AG20443 (cell line): ENCODE data around the gene SLC52A3.
A peak's percentile ranks its signal among the peaks of the same experiment; 100 is the strongest.
"Not testable (repeated sequence)": the region's sequence is repeated elsewhere in the genome, so short reads cannot be mapped to it uniquely, and the experiment has no call there.

Source experiments
- DNase-seq: peaks from one replicate; pipeline ENCODE4 v3.0.0; 2012; ENCODE audit warnings: low spot score, mixed read lengths

The SLC52A3 gene

GRCh38 chr20:768426-768978, at the start of gene SLC52A3:
Gene SLC52A3 (minus strand): TSS chr20:768500. CDS start chr20:765774, 2,726 bp downstream.
- peak; percentile 27 for DNase-seq

GRCh38 chr20:815914-816606, 47.8 kb upstream of the SLC52A3 start:
- DNase-seq: peak; percentile 75

- DNase-seq: no peak
These were observed 46.9 kb upstream of the SLC52A3 start for GRCh38 chr20:815226-815625.

GRCh38 chr20:813390-813789, 45.1 kb upstream of the SLC52A3 start:
- DNase-seq: no peak

GRCh38 chr20:812435-812814, 44.1 kb upstream of the SLC52A3 start:
- DNase-seq: not testable (repeated sequence)

GRCh38 chr20:811776-812434, 43.6 kb upstream of the SLC52A3 start:
- not testable (repeated sequence) for DNase-seq

GRCh38 chr20:805713-806112, 37.4 kb upstream of the SLC52A3 start:
- DNase-seq: no peak

- DNase-seq: no peak
These were observed 33.4 kb upstream of the SLC52A3 start for GRCh38 chr20:801678-802077.

- not testable (repeated sequence) for DNase-seq
These were observed 31.7 kb upstream of the SLC52A3 start for GRCh38 chr20:800026-800425.

- not testable (repeated sequence) for DNase-seq
These were observed 30.4 kb upstream of the SLC52A3 start for GRCh38 chr20:798746-799145.

- DNase-seq: no peak
These were observed 28.6 kb upstream of the SLC52A3 start for GRCh38 chr20:796921-797320.

GRCh38 chr20:792248-792647, 23.9 kb upstream of the SLC52A3 start:
- DNase-seq: no peak

GRCh38 chr20:791056-791455, 22.8 kb upstream of the SLC52A3 start:
- no peak for DNase-seq

GRCh38 chr20:787825-788224, 19.5 kb upstream of the SLC52A3 start:
- no peak for DNase-seq

GRCh38 chr20:779771-780170, 11.5 kb upstream of the SLC52A3 start:
- DNase-seq: no peak

GRCh38 chr20:776165-776564, 7.9 kb upstream of the SLC52A3 start:
- DNase-seq: no peak

GRCh38 chr20:775679-776135, 7.4 kb upstream of the SLC52A3 start:
- peak; percentile 8 for DNase-seq

- peak; percentile 12 for DNase-seq
These were observed 6.4 kb upstream of the SLC52A3 start for GRCh38 chr20:774660-775057.

GRCh38 chr20:774016-774659, 5.8 kb upstream of the SLC52A3 start:
- DNase-seq: peak; percentile 9

- DNase-seq: no peak
These were observed 4.5 kb upstream of the SLC52A3 start for GRCh38 chr20:772806-773205.

GRCh38 chr20:771741-772464, 3.6 kb upstream of the SLC52A3 start:
- DNase-seq: no peak

- DNase-seq: no peak
These were observed 2.4 kb upstream of the SLC52A3 start for GRCh38 chr20:770691-771090.
